Dendritic cell treated with granulocyte-macrophage colony-stimulating factor and Interleukin-4, amounts not matched to agents 40 ng/mL and 50 ng/mL, for 4 days (primary cell): ENCODE data around the gene RAN.

Experiments
- H3K27ac Mint-ChIP-seq: one replicate; pipeline ENCODE4 v1.8.0; 2022; ENCODE audit warnings: mild to moderate bottlenecking, mixed read lengths
- H3K27me3 Mint-ChIP-seq: one replicate; pipeline ENCODE4 v1.8.0; 2022; ENCODE audit warnings: mild to moderate bottlenecking, mixed read lengths
- H3K36me3 Mint-ChIP-seq: one replicate; pipeline ENCODE4 v1.8.0; 2022; ENCODE audit warnings: low read depth, mixed read lengths
- H3K4me1 Mint-ChIP-seq: one replicate; pipeline ENCODE4 v1.8.0; 2022; ENCODE audit warnings: low read depth, mixed read lengths
- H3K4me3 Mint-ChIP-seq: one replicate; pipeline ENCODE4 v1.8.0; 2022; ENCODE audit warnings: mild to moderate bottlenecking, moderate library complexity, mixed read lengths
- H3K9me3 Mint-ChIP-seq: one replicate; pipeline ENCODE4 v1.8.0; 2022; ENCODE audit warnings: mixed read lengths
- intact Hi-C: fragments of 100-400 bp; cut with micrococcal nuclease; formaldehyde crosslinking; loops from one replicate; pipeline ENCODE4 v1.15.0; 2022

RAN gene

GRCh38 chr12:130917607-130918006 lies 45.7 kb downstream of the RAN start:
- no peaks in the 10 kb centered on the region for H3K36me3 Mint-ChIP-seq
- H3K27me3 Mint-ChIP-seq, result peaks cover 39% of the 10 kb centered on the region
- intact Hi-C loops, result loop anchor here (10.0 kb wide), 2 partner anchors 537 to 907 kb away; partner anchors contain the start of gene MMP17
- H3K4me1 Mint-ChIP-seq, result peaks cover 7% of the 10 kb centered on the region
- peaks cover 28% of the 10 kb centered on the region for H3K9me3 Mint-ChIP-seq
- H3K4me3 Mint-ChIP-seq, result no peak overlapping the region
- no peak overlapping the region for H3K27ac Mint-ChIP-seq

GRCh38 chr12:130919086-130919485 lies 47.2 kb downstream of the RAN start:
- peaks cover 42% of the 10 kb centered on the region for H3K27me3 Mint-ChIP-seq
- intact Hi-C loops, result loop anchor here (10.0 kb wide), 2 partner anchors 536 to 906 kb away; partner anchors contain the start of gene MMP17
- H3K4me1 Mint-ChIP-seq, result peaks cover 7% of the 10 kb centered on the region
- H3K27ac Mint-ChIP-seq, result no peak overlapping the region
- H3K9me3 Mint-ChIP-seq, result peaks cover 28% of the 10 kb centered on the region
- no peaks in the 10 kb centered on the region for H3K36me3 Mint-ChIP-seq
- no peak overlapping the region for H3K4me3 Mint-ChIP-seq

- Mint-ChIP-seq H3K4me1 (peaks cover 7% of the 10 kb centered on the region), H3K9me3 (peaks cover 28% of the 10 kb centered on the region), H3K36me3 (no peaks in the 10 kb centered on the region), H3K27ac (no peak overlapping the region), H3K4me3 (no peak overlapping the region), H3K27me3 (peaks cover 46% of the 10 kb centered on the region)
- intact Hi-C loops, result no loop called here
Measured at GRCh38 chr12:130920119-130920703, 48.3 kb downstream of the RAN start.

- Mint-ChIP-seq H3K9me3 (peaks cover 28% of the 10 kb centered on the region), H3K27ac (no peak overlapping the region), H3K27me3 (peaks cover 44% of the 10 kb centered on the region), H3K4me1 (peaks cover 7% of the 10 kb centered on the region), H3K4me3 (no peak overlapping the region), H3K36me3 (no peaks in the 10 kb centered on the region)
- intact Hi-C loops, result no loop called here
Measured at GRCh38 chr12:130920723-130921381, 49.0 kb downstream of the RAN start.

- no peaks in the 10 kb centered on the region for H3K36me3 Mint-ChIP-seq
- no peak overlapping the region for H3K27ac Mint-ChIP-seq
- intact Hi-C loops, result no loop called here
- H3K9me3 Mint-ChIP-seq, result peaks cover 28% of the 10 kb centered on the region
- H3K4me1 Mint-ChIP-seq, result no peaks in the 10 kb centered on the region
- H3K27me3 Mint-ChIP-seq, result peaks cover 39% of the 10 kb centered on the region
- H3K4me3 Mint-ChIP-seq, result no peak overlapping the region
Measured at GRCh38 chr12:130922511-130922953, 50.7 kb downstream of the RAN start.

- intact Hi-C loops, result no loop called here
- H3K9me3 Mint-ChIP-seq, result peaks cover 20% of the 10 kb centered on the region
- no peak overlapping the region for H3K27ac Mint-ChIP-seq
- no peaks in the 10 kb centered on the region for H3K36me3 Mint-ChIP-seq
- no peak overlapping the region for H3K4me3 Mint-ChIP-seq
- H3K4me1 Mint-ChIP-seq, result peaks cover 5% of the 10 kb centered on the region
- H3K27me3 Mint-ChIP-seq, result peaks cover 59% of the 10 kb centered on the region
Measured at GRCh38 chr12:130924966-130925665, 53.2 kb downstream of the RAN start.

- no peak overlapping the region for H3K4me3 Mint-ChIP-seq
- H3K9me3 Mint-ChIP-seq, result peaks cover 15% of the 10 kb centered on the region
- no peaks in the 10 kb centered on the region for H3K36me3 Mint-ChIP-seq
- H3K27me3 Mint-ChIP-seq, result peaks cover 65% of the 10 kb centered on the region
- intact Hi-C loops, result no loop called here
- no peak overlapping the region for H3K27ac Mint-ChIP-seq
- H3K4me1 Mint-ChIP-seq, result peaks cover 5% of the 10 kb centered on the region
Measured at GRCh38 chr12:130925666-130926015, 53.8 kb downstream of the RAN start.
